ENCODE measurements around the gene MCF2L2.

Gene MCF2L2

DNA sequence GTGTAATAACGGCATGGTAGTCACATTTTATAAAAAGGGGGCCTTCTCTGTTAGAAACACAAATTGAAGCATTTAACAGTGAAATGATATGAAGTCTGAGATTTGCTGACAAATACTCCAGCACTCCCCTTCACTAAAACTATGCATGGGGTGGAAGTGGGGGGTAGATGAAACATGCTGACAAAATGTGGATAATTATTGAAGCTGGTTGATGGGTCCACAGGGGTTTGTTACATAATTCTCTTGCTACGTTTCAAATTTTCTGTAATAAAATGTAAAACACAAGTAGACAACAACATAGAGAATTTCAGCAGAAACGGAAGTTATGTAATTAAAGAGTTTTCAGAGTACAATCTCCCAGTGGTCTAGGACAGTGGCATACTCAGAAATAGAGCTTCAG is 37.0 kb downstream of the MCF2L2 start:
- TF ChIP-seq, protein P1, sequence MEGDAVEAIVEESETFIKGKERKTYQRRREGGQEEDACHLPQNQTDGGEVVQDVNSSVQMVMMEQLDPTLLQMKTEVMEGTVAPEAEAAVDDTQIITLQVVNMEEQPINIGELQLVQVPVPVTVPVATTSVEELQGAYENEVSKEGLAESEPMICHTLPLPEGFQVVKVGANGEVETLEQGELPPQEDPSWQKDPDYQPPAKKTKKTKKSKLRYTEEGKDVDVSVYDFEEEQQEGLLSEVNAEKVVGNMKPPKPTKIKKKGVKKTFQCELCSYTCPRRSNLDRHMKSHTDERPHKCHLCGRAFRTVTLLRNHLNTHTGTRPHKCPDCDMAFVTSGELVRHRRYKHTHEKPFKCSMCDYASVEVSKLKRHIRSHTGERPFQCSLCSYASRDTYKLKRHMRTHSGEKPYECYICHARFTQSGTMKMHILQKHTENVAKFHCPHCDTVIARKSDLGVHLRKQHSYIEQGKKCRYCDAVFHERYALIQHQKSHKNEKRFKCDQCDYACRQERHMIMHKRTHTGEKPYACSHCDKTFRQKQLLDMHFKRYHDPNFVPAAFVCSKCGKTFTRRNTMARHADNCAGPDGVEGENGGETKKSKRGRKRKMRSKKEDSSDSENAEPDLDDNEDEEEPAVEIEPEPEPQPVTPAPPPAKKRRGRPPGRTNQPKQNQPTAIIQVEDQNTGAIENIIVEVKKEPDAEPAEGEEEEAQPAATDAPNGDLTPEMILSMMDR (IDR thresholded peaks at IDR 0.05; ENCODE audit: insufficient read depth, low read length, poor library complexity, severe bottlenecking): no peak
- no peak for DNase-seq (ENCODE audit: extremely low read depth, insufficient read length)
- Histone ChIP-seq H3K4me3 (replicated peaks; ENCODE audit: low read depth, low read length) (no peak overlapping the region), H3K27me3 (replicated peaks; ENCODE audit: control insufficient read depth, insufficient read depth, low read length) (peaks cover 1% of the 10 kb centered on the region; the same call in 1 of the 2 replicates), H3K36me3 (ENCODE audit: control insufficient read depth, insufficient read depth, low read length) (no peaks in the 10 kb centered on the region)

DNA sequence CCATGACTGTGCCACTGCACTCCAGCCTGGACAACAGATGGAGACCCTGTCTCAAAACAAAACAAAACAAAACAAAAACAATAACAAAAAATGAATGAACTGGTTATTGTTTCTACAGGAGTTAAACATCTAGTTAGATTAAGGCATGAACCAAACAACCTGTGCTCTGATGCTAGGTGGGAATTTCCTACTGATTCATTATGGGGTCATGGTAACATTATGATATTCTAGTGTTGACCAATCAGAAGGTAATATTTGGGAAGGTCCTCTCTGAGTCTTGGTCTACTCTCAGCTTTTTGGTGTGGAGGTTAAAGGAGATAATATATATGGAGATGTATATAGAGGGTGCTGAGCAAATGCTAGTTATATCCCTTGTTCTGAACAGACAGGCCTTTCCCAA is 37.6 kb downstream of the MCF2L2 start:
- Histone ChIP-seq H3K27me3 (replicated peaks; ENCODE audit: control insufficient read depth, insufficient read depth, low read length) (peaks cover 1% of the 10 kb centered on the region; the same call in 1 of the 2 replicates), H3K4me3 (replicated peaks; ENCODE audit: low read depth, low read length) (no peak overlapping the region), H3K36me3 (ENCODE audit: control insufficient read depth, insufficient read depth, low read length) (no peaks in the 10 kb centered on the region)
- DNase-seq (ENCODE audit: extremely low read depth, insufficient read length): no peak
- TF ChIP-seq, protein P1 (IDR thresholded peaks at IDR 0.05; ENCODE audit: insufficient read depth, low read length, poor library complexity, severe bottlenecking): no peak

DNA sequence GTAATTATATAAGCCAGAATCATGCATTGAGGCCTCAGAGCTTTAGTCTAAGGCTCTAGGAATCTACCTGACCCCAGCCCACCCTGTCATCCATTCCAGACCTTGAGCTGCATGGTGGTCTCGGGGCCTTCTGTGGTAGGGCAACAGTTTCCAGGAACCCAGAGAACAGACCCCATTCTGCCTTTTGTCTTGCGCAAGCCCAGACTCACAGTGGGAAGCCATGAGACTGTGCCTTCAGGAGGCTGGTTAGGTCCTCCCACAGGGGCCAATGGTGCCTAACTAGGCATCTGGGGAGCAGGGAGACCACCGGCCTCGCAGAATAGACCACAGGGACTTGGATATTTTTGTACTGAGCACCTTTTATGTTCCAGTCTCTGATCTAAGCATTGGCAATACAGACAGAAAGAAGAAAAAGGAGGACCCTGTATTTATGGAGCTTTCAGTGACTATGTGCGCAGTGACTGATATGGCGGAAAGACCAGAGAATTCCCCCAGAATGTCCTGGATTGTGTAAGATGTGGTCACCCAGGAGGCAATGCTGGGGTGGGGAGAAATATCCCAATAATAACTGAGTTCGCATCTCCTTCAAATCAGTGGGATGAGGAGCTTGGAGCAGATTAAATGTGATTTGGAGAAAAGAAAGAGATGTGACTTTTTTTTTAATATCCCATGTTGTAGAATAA is 40.1 kb downstream of the MCF2L2 start:
- Histone ChIP-seq H3K4me3 (replicated peaks; ENCODE audit: low read depth, low read length) (no peak overlapping the region), H3K27me3 (replicated peaks; ENCODE audit: control insufficient read depth, insufficient read depth, low read length) (peaks cover 1% of the 10 kb centered on the region; the same call in 1 of the 2 replicates), H3K36me3 (ENCODE audit: control insufficient read depth, insufficient read depth, low read length) (no peaks in the 10 kb centered on the region)
- TF ChIP-seq, protein P1 (IDR thresholded peaks at IDR 0.05; ENCODE audit: insufficient read depth, low read length, poor library complexity, severe bottlenecking): no peak
- no peak for DNase-seq (ENCODE audit: extremely low read depth, insufficient read length)

DNA sequence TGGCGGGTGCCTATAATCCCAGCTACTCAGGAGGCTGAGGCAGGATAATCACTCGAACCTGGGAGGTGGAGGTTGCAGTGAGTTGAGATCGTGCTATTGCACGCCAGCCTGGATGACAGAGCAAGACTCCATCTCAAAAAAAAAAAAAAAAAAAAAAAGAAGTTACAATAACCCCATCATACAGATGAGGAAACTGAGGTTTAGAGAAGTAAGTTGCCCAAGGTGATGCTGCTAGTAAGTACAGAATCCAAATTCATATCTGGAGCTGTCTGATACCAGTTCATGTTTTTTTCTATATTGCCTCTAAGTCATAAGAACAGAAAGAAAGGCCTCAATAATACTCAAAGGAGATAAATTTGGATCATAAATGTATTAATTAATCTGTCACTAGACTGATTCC is 40.6 kb downstream of the MCF2L2 start:
- 0 out of 2 replicates have a peak, but pooled peaks cover under 1% of the 10 kb centered on the region for H3K27me3 ChIP-seq (replicated peaks; ENCODE audit: control insufficient read depth, insufficient read depth, low read length)
- TF ChIP-seq, protein P1 (IDR thresholded peaks at IDR 0.05; ENCODE audit: insufficient read depth, low read length, poor library complexity, severe bottlenecking): no peak
- DNase-seq (ENCODE audit: extremely low read depth, insufficient read length): no peak
- no peaks in the 10 kb centered on the region for H3K36me3 ChIP-seq (ENCODE audit: control insufficient read depth, insufficient read depth, low read length)
- H3K4me3 ChIP-seq (replicated peaks; ENCODE audit: low read depth, low read length): no peak overlapping the region

DNA sequence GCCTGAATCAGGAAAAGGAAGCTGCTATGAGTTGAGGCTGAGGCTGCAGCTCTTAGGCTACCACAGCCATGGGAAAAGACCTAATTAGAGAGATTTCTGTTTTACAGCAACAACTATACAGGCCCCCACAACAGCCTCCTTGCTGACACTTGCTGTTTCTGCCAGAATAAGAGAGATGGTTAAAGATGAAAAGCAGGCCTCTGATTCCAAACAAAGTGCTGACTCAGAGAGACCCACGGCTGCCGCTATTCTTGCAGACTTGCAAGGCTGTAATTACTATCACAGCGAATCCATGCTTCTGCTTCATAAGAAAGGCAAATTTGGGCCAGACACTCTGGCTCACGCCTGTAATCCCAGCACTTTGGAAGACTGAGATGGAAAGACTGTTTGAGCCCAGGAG is 41.8 kb downstream of the MCF2L2 start:
- no peaks in the 10 kb centered on the region for H3K27me3 ChIP-seq (replicated peaks; ENCODE audit: control insufficient read depth, insufficient read depth, low read length)
- no peak overlapping the region for H3K4me3 ChIP-seq (replicated peaks; ENCODE audit: low read depth, low read length)
- H3K36me3 ChIP-seq (ENCODE audit: control insufficient read depth, insufficient read depth, low read length): no peaks in the 10 kb centered on the region
- no peak for DNase-seq (ENCODE audit: extremely low read depth, insufficient read length)
- TF ChIP-seq, protein P1 (IDR thresholded peaks at IDR 0.05; ENCODE audit: insufficient read depth, low read length, poor library complexity, severe bottlenecking): no peak

All from GM06990 (cell line).